GM12865 (cell line): Measurements from ENCODE around the gene ABCA5.

ENCODE experiments used
- DNase-seq: peaks from one replicate; pipeline ENCODE4 v3.0.0; 2010; ENCODE audit warnings: low read depth
- H3K4me3 ChIP-seq: 2 replicates; pipeline ENCODE4 v1.5.1; 2011; ENCODE audit warnings: mild to moderate bottlenecking, low read depth, low read length, control low read depth
- CTCF ChIP-seq: IDR thresholded peaks from 2 replicates; pipeline ENCODE4 v1.5.1; 2011; ENCODE audit warnings: low read length, control low read depth, low read depth, inconsistent platforms; ENCODE audit not compliant: insufficient read depth; ENCODE audit errors: missing control alignments

ABCA5 gene

DNA sequence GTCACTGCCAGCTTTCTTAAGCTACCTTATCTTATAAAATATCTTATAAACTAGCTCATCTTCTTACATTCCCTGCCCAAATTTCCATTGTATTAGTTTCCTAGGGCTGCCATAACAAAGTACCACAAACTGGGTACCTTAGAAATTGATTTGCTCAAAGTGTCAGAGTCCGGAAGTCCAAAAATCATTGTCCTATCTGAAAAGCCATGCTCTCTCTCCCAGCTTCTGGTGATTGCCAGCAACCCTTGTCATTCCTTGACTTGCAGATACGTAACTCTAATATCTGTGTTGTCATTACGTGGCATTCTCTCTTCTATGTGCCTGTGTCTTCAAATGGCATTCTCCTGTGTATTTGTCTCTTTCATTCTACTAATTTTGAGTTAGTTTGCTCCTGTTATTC is 96.0 kb downstream of the ABCA5 start:
- no peak overlapping the region for H3K4me3 ChIP-seq
- DNase-seq = no peak
- no peak for TF ChIP-seq CTCF

DNA sequence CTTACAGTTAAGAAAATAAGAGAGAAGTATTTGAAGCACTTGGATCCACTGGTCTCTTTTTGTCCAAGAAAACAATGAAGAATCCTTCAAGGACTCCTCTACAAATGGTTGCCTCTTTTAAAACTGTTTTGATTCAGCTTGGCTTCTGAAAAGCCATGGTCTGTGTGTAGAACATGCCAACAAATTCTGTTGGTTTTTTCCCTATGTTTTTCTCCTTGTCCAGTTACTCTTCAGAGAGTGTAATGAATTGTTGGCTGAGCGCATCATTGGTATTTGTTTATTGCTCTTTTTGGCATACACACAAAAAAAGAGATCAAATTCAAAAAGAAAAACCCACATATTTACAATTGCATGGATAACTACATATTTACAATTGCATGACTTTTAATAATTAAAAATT is 98.4 kb downstream of the ABCA5 start, which contains the start of gene ABCA10:
ABCA10 (minus strand) TSS at position 249 of the 400 bp plus-strand sequence. CDS start 3,466 bp downstream, outside the sequence.
- no peak for TF ChIP-seq CTCF
- DNase-seq = no peak
- no peak within 1 kb of the TSS for H3K4me3 ChIP-seq

- DNase-seq = no peak
- TF ChIP-seq CTCF = no peak
- H3K4me3 ChIP-seq = no peak overlapping the region
These were observed 98.9 kb downstream of the ABCA5 start for GRCh38 chr17:69228018-69228417.

- peak; percentile 30 for DNase-seq
- no peak overlapping the region for H3K4me3 ChIP-seq
- no peak for TF ChIP-seq CTCF
These were observed 99.4 kb downstream of the ABCA5 start for GRCh38 chr17:69227541-69227940.

DNA sequence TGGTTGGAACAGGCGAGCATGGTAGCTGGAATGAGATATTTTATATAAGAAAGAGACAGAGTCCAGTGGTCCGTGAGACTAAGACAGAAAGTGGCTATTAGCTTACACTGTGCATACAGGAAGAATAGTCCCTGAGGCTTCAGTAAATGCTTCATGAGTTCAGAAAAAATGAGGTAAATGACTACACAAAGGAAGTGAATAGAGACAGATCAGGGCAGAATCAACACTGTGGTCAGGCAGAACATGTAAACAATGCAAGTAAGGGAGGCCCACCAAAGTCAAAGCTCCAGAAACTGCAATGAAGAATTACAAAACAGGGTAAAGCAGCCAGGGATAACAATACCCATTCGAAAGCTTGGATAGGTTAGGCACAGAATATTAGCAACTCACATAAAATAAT is 103.1 kb downstream of the ABCA5 start:
- DNase-seq = peak; percentile 71

GRCh38 chr17:69222707-69223258 is 104.2 kb downstream of the ABCA5 start:
- no peak for DNase-seq
- no peak overlapping the region for H3K4me3 ChIP-seq
- TF ChIP-seq CTCF = no peak

More for the DNA sequence above, 103.1 kb downstream of the ABCA5 start:
- no peak for TF ChIP-seq CTCF
- no peak overlapping the region for H3K4me3 ChIP-seq

DNA sequence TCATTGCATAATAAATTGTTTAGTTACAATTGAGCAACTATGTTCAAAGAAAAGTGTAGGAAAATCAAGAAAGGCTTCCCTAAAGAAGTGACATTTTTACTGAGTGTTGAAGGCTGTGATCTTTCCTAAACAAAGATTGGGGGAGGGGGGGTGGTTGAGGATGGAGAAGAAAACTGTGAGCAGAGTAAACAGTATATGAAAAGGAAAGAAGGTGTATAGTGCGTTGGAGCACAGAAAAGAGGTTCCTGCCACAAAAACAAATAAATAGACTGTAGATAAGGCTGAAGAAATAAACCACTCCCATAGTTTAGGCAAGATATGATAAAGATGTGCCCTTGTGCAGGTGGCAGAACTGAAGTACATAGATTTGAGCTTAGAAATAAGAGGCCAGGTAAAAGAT is 106.8 kb downstream of the ABCA5 start:
- no peak overlapping the region for H3K4me3 ChIP-seq
- DNase-seq = no peak
- no peak for TF ChIP-seq CTCF
